ENCODE data around the gene NIPBL.

The NIPBL gene

DNA sequence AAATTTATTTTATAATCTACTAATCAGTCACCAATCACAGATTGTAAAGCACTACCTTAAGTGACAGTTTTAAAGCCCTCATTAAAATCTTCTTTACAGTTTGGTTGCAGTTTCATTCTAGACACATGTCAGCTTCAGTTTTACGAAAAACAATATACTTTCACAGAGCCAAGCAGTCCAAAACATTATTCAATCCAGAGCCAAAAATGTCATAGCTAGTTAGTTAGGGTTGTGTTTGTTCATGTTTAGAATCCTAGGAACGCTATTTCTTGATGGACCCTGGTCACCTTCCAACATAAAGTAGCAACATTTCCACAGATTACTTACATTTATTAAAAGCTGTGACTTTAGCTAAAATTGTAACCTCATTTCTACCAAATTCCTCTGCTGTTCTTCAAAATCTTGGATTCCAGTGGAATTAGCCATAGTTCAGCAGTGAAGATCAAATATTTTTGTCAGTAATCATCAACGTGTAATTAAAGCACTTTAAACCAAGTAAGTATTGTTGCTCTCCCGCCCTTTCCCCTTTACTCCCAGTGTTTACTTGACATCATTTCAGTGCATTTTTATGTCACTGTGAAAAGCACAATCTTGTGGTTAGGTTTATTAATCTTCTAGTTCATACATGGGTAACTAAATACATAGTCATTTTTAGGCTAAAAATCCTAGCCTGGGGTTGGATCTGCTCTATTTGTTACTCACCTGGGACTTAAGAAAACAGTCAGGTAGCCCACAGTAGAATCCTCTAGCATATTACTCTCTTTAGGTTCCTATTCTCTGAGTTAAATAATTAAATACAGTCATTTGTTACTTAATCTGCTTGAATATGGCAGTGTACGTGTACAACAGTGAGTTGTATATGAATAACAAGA lies 74.3 kb downstream of the NIPBL start:
- H3K4me1 ChIP-seq: peaks cover 3% of the 10 kb centered on the region

DNA sequence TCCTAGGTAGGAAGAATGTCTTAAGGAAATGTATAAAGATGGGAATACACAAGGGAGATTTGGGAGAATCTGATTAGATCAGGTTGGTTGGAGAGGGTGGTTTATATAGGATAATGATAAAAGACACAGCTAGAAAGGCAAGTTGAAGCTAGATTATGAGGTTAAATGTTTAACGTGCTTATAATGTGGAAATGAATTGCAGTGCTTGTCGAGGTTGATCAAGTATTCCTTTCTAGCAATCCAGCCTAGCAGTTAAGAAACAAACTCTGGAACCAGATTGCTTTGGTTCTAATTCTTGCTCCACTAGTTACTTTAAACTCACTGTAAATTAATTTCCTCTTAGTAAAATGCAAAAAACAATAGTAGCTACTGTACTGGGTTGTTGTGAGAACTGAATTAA lies 76.5 kb downstream of the NIPBL start:
- Histone ChIP-seq H3K9me3 (ENCODE audit: control insufficient read depth, low read length) (no peaks in the 10 kb centered on the region), H3K4me2 (ENCODE audit: low read length) (no peak overlapping the region), H3K4me1 (peaks cover 3% of the 10 kb centered on the region), H3K4me3 (ENCODE audit: low read depth, low read length) (no peak overlapping the region), H3K9ac (no peak overlapping the region), H3K27me3 (ENCODE audit: control insufficient read depth, insufficient read depth, low read length) (no peaks in the 10 kb centered on the region), H3K79me2 (peaks cover 11% of the 10 kb centered on the region), H3K36me3 (ENCODE audit: control insufficient read depth, insufficient read depth, low read length) (no peaks in the 10 kb centered on the region), H3K27ac (no peak overlapping the region), H2AFZ (no peak overlapping the region)
- TF ChIP-seq, protein P1, sequence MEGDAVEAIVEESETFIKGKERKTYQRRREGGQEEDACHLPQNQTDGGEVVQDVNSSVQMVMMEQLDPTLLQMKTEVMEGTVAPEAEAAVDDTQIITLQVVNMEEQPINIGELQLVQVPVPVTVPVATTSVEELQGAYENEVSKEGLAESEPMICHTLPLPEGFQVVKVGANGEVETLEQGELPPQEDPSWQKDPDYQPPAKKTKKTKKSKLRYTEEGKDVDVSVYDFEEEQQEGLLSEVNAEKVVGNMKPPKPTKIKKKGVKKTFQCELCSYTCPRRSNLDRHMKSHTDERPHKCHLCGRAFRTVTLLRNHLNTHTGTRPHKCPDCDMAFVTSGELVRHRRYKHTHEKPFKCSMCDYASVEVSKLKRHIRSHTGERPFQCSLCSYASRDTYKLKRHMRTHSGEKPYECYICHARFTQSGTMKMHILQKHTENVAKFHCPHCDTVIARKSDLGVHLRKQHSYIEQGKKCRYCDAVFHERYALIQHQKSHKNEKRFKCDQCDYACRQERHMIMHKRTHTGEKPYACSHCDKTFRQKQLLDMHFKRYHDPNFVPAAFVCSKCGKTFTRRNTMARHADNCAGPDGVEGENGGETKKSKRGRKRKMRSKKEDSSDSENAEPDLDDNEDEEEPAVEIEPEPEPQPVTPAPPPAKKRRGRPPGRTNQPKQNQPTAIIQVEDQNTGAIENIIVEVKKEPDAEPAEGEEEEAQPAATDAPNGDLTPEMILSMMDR (IDR thresholded peaks at IDR 0.05): no peak

More for the DNA sequence above, 74.3 kb downstream of the NIPBL start:
- Histone ChIP-seq H3K27ac (no peak overlapping the region), H2AFZ (no peak overlapping the region), H3K4me3 (ENCODE audit: low read depth, low read length) (no peak overlapping the region), H3K79me2 (peaks cover 20% of the 10 kb centered on the region), H3K9ac (no peak overlapping the region), H3K27me3 (ENCODE audit: control insufficient read depth, insufficient read depth, low read length) (no peaks in the 10 kb centered on the region), H3K9me3 (ENCODE audit: control insufficient read depth, low read length) (no peaks in the 10 kb centered on the region), H3K4me2 (ENCODE audit: low read length) (no peak overlapping the region), H3K36me3 (ENCODE audit: control insufficient read depth, insufficient read depth, low read length) (no peaks in the 10 kb centered on the region)
- TF ChIP-seq, protein P1 (IDR thresholded peaks at IDR 0.05): no peak

DNA sequence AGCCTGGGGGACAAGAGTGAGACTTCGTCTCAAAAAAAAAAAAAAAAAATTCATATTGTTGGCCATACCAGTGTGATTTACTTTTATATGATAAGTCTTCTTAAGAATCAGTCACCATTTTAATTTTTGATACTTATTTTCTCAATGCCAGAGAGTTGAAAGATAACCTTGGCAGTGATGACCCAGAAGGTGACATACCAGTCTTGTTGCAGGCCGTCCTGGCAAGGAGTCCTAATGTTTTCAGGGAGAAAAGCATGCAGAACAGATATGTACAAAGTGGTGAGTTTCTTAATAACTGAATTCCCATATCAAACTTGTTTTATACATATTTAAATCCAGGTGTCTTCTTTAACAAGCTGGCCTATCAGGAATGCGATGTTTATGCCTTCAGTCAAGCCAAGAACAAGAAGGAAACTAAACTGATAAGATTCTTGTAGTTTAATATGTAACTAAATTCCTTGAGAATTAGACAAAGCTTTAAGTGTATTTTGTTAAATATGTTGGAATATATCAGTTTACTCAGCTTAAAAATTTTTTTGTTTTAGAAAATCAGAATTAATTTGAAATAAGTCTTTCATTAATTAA lies 81.5 kb downstream of the NIPBL start:
- H3K9me3 ChIP-seq (ENCODE audit: control insufficient read depth, low read length): no peaks in the 10 kb centered on the region
- H3K36me3 ChIP-seq (ENCODE audit: control insufficient read depth, insufficient read depth, low read length): peaks cover 2% of the 10 kb centered on the region
- no peaks in the 10 kb centered on the region for H3K4me1 ChIP-seq
- H2AFZ ChIP-seq: no peak overlapping the region
- H3K9ac ChIP-seq: no peak overlapping the region
- no peak overlapping the region for H3K4me2 ChIP-seq (ENCODE audit: low read length)
- H3K79me2 ChIP-seq: peaks cover 3% of the 10 kb centered on the region
- no peak overlapping the region for H3K27ac ChIP-seq
- no peaks in the 10 kb centered on the region for H3K27me3 ChIP-seq (ENCODE audit: control insufficient read depth, insufficient read depth, low read length)
- no peak overlapping the region for H3K4me3 ChIP-seq (ENCODE audit: low read depth, low read length)
- TF ChIP-seq, protein P1 (IDR thresholded peaks at IDR 0.05): no peak

DNA sequence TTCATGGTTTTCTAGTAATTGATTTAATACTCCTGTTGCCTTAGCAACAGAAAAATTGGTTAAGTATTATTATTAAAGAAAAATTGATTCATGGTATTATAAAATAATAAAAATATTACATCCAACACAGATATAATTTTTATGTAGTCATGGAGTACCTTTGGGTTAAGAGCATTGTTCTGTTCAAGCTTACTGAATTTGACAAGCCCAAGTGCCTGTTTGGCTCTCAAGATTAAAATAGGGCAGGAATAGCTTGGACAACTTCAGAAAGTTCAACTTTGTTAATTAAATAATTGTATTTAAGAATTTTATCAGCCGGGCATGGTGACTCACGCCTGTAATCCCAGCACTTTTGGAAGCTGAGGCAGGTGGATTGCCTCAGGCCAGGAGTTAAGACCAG lies 82.0 kb downstream of the NIPBL start:
- Histone ChIP-seq H3K27ac (no peak overlapping the region), H3K9ac (no peak overlapping the region), H3K27me3 (ENCODE audit: control insufficient read depth, insufficient read depth, low read length) (no peaks in the 10 kb centered on the region), H2AFZ (no peak overlapping the region), H3K36me3 (ENCODE audit: control insufficient read depth, insufficient read depth, low read length) (peaks cover 2% of the 10 kb centered on the region), H3K4me1 (no peaks in the 10 kb centered on the region), H3K9me3 (ENCODE audit: control insufficient read depth, low read length) (no peaks in the 10 kb centered on the region), H3K4me2 (ENCODE audit: low read length) (no peak overlapping the region), H3K79me2 (peaks cover 3% of the 10 kb centered on the region), H3K4me3 (ENCODE audit: low read depth, low read length) (no peak overlapping the region)
- TF ChIP-seq, protein P1 (IDR thresholded peaks at IDR 0.05): no peak

Data from parathyroid adenoma (tissue), 2 donors.